HPDE6-E6E7 (cell line): Measurements from ENCODE around the gene PPP4C.
"Not testable (repeated sequence)": the region's sequence is repeated elsewhere in the genome, so short reads cannot be mapped to it uniquely, and the experiment has no call there.

Source experiments
- DNase-seq: peaks from one replicate; pipeline ENCODE4 v3.0.0; 2011; ENCODE audit warnings: missing footprints; ENCODE audit errors: extremely low spot score

Gene PPP4C

GRCh38 chr16:30096862-30097563 is 21.2 kb downstream of the PPP4C start:
- DNase-seq: no peak

GRCh38 chr16:30104090-30104489 is 28.3 kb downstream of the PPP4C start:
- no peak for DNase-seq

GRCh38 chr16:30104492-30104891 is 28.7 kb downstream of the PPP4C start:
- DNase-seq: no peak

GRCh38 chr16:30108059-30108850 is 32.5 kb downstream of the PPP4C start:
- DNase-seq: no peak

- no peak for DNase-seq
Observed at GRCh38 chr16:30110661-30111060, 34.9 kb downstream of the PPP4C start.

- DNase-seq: no peak
Observed at GRCh38 chr16:30112197-30113030, 36.6 kb downstream of the PPP4C start.

GRCh38 chr16:30113031-30113710 is 37.4 kb downstream of the PPP4C start, which contains the start of gene GDPD3:
TSS of gene GDPD3 (minus strand) at chr16:30113537. CDS start at chr16:30113478, 59 bp downstream.
- DNase-seq: no peak

- DNase-seq: no peak
Observed at GRCh38 chr16:30113711-30114333, 38.0 kb downstream of the PPP4C start.

GRCh38 chr16:30114411-30114810 is 38.6 kb downstream of the PPP4C start:
- DNase-seq: no peak

- not testable (repeated sequence) for DNase-seq
Observed at GRCh38 chr16:30114833-30115232, 39.0 kb downstream of the PPP4C start.

- DNase-seq: no peak
Observed at GRCh38 chr16:30115238-30115637, 39.4 kb downstream of the PPP4C start.

- DNase-seq: no peak
Observed at GRCh38 chr16:30116291-30117207, 40.8 kb downstream of the PPP4C start.

- no peak for DNase-seq
Observed at GRCh38 chr16:30117768-30118167, 42.0 kb downstream of the PPP4C start.

- DNase-seq: no peak
Observed at GRCh38 chr16:30119428-30119827, 43.6 kb downstream of the PPP4C start.

GRCh38 chr16:30120340-30121105 is 44.7 kb downstream of the PPP4C start:
- DNase-seq: no peak

GRCh38 chr16:30121741-30122571 is 46.2 kb downstream of the PPP4C start:
- no peak for DNase-seq

GRCh38 chr16:30122604-30123160 is 46.9 kb downstream of the PPP4C start:
- no peak for DNase-seq

- no peak for DNase-seq
Observed at GRCh38 chr16:30124985-30125379, 49.2 kb downstream of the PPP4C start.
